Thyroid gland (tissue), 4 donors: Measurements from ENCODE around the gene SMCP. TPM values are rescaled to one million over a fixed set of nuclear protein-coding genes. Genes with fewer than 3 reads are reported as not detected.

Experiments
- DNase-seq, 2 donors: peaks; one replicate each; pipeline ENCODE4 v3.0.0-alpha.2; 2019
- H3K27ac ChIP-seq, 3 donors: fragments of 200-600 bp; sonication (generic); 1 replicate in 2 of 3; 2 replicates in 1 of 3; pipeline ENCODE4 v1.5.1; 2016 to 2019; ENCODE audit warnings: mild to moderate bottlenecking in 1 of 3, moderate library complexity in 1 of 3
- H3K27me3 ChIP-seq: fragments of 200-600 bp; sonication (generic); one replicate; pipeline ENCODE4 v1.5.1; 2019
- H3K36me3 ChIP-seq, 2 donors: fragments of 200-600 bp; sonication (generic); one replicate each; pipeline ENCODE4 v1.5.1; 2016 to 2019
- H3K4me1 ChIP-seq, 2 donors: fragments of 200-600 bp; sonication (generic); one replicate each; pipeline ENCODE4 v1.5.1; 2017 to 2019
- H3K4me3 ChIP-seq, 3 donors: fragments of 200-600 bp; sonication (generic); replicated peaks in 1 of 3; 1 replicate in 2 of 3; 2 replicates in 1 of 3; pipeline ENCODE4 v1.5.1; 2016; ENCODE audit warnings: mild to moderate bottlenecking in 1 of 3
- H3K9me3 ChIP-seq: fragments of 200-600 bp; sonication (generic); one replicate; pipeline ENCODE4 v1.5.1; 2017
- POLR2A ChIP-seq, 2 donors: fragments of 450-650 bp; IDR thresholded peaks; one replicate each; pipeline ENCODE4 v1.6.1; 2017; ENCODE audit warnings: antibody characterized with exemption in 2 of 2, mild to moderate bottlenecking in 2 of 2, moderate library complexity in 1 of 2
- WGBS, 2 donors: methylation state at CpG; one replicate each; pipeline ENCODE4 v1.1.5; 2017; 5-methylcytosine and 5-hydroxymethylcytosine counted together
- intact Hi-C: fragments of 100-400 bp; cut with DNase I; formaldehyde crosslinking; loops from one replicate; pipeline ENCODE4 v1.15.1; 2023
- total RNA-seq, 4 donors: library from RNA; depleted of rRNA; stranded (reverse); fragments of >200 nt; gene quantifications; one replicate each; pipeline ENCODE4 v1.2.3, GENCODE V29; 2016
- TF ChIP-seq, protein P1 (sequence below), 6 experiments: fragments of 200-600 bp in 3 of 6; fragments of 450-650 bp in 3 of 6; sonication (generic) in 3 of 6; IDR thresholded peaks; one replicate each; pipeline ENCODE4 v1.5.1; 2016 to 2019; ENCODE audit warnings: antibody characterized with exemption in 6 of 6, mild to moderate bottlenecking in 2 of 6, inconsistent platforms in 1 of 6, moderate library complexity in 1 of 6

The SMCP gene
- total RNA-seq, 4 donors from 2014 or later = 2.6 TPM; not detected in 3

DNA sequence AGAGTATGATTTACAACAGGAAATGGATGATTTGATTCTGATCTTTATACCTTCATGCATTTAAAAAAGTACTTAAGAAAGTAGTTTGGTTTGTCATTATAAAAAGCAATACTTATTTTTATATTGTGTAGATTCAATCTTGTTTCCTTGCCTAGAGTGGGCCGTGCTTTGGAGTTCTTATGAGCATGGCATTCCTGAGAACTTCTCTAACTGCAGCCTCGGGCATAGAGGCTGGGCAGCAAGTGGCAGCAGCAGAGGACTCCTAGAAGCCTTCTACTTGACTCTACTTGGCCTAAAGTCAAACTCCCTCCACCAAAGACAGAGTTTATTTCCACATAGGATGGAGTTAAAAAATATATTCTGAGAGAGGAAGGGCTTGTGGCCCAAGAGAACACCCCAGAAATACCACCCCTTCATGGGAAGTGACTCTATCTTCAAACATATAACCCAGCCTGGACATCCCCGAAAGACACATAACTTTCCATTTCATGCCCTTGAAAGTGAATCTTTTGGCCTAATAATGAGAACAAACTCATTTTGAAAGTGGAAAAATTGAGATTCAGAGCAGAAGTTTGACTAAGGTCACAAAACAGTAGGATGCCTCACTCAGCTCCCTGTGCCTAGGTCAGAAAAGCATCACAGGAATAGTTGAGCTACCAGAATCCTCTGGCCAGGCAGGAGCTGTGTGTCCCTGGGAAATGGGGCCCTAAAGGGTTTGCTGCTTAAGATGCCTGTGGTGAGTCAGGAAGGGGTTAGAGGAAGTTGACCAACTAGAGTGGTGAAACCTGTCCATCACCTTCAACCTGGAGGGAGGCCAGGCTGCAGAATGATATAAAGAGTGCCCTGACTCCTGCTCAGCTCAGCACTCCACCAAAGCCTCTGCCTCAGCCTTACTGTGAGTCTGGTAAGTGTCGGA, 29.8 kb downstream of the SMCP start, which contains the start of gene IVL:
Gene IVL, plus strand, starts transcription at position 861 of the 916 bp plus-strand sequence. CDS start 1,252 bp downstream, outside the sequence.
- no peaks in the 10 kb centered on the region for H3K36me3 ChIP-seq
- TF ChIP-seq, protein P1, sequence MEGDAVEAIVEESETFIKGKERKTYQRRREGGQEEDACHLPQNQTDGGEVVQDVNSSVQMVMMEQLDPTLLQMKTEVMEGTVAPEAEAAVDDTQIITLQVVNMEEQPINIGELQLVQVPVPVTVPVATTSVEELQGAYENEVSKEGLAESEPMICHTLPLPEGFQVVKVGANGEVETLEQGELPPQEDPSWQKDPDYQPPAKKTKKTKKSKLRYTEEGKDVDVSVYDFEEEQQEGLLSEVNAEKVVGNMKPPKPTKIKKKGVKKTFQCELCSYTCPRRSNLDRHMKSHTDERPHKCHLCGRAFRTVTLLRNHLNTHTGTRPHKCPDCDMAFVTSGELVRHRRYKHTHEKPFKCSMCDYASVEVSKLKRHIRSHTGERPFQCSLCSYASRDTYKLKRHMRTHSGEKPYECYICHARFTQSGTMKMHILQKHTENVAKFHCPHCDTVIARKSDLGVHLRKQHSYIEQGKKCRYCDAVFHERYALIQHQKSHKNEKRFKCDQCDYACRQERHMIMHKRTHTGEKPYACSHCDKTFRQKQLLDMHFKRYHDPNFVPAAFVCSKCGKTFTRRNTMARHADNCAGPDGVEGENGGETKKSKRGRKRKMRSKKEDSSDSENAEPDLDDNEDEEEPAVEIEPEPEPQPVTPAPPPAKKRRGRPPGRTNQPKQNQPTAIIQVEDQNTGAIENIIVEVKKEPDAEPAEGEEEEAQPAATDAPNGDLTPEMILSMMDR (IDR thresholded peaks at IDR 0.05) = no peak
- no peak for TF ChIP-seq POLR2A (IDR thresholded peaks at IDR 0.05)
- H3K4me1 ChIP-seq = no peaks in the 10 kb centered on the region
- no peak for DNase-seq
- H3K4me3 ChIP-seq = no peak within 1 kb of the TSS
- no peak within 1 kb of the TSS for H3K27ac ChIP-seq
- WGBS, 2 donors = 66 to 74% methylated on average over 4 of the region's 4 CpGs
- intact Hi-C loops = no loop called here
- H3K27me3 ChIP-seq = no peaks in the 10 kb centered on the region
- H3K9me3 ChIP-seq = no peaks in the 10 kb centered on the region

DNA sequence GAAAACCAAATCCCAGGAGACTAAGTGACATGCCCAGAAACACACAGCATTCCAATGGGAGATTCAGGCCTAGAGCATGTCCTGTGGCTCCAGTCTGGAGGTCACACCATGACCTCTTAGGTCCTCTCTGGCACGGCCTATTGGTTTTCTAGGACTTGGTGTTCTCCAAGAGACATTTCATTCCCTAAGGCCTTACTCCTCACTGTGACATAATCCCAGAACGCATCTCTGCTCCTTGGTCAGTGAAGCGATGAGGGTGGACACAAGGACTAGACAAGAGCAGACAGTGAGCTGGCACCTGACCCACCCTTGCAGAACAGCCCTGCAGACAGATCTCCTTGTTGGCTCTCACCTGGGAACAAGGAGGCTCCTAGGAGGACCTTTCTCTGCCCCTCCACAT, 31.1 kb downstream of the SMCP start:
- no peak for DNase-seq
- no peak overlapping the region for H3K27ac ChIP-seq
- H3K4me1 ChIP-seq = no peaks in the 10 kb centered on the region
- 88 to 97% methylated on average over 3 of the region's 3 CpGs for WGBS, 2 donors
- H3K27me3 ChIP-seq = no peaks in the 10 kb centered on the region
- H3K4me3 ChIP-seq = no peak overlapping the region
- no peak for TF ChIP-seq POLR2A (IDR thresholded peaks at IDR 0.05)
- TF ChIP-seq, protein P1 (IDR thresholded peaks at IDR 0.05) = no peak
- no peaks in the 10 kb centered on the region for H3K36me3 ChIP-seq
- no peaks in the 10 kb centered on the region for H3K9me3 ChIP-seq
- intact Hi-C loops = no loop called here

DNA sequence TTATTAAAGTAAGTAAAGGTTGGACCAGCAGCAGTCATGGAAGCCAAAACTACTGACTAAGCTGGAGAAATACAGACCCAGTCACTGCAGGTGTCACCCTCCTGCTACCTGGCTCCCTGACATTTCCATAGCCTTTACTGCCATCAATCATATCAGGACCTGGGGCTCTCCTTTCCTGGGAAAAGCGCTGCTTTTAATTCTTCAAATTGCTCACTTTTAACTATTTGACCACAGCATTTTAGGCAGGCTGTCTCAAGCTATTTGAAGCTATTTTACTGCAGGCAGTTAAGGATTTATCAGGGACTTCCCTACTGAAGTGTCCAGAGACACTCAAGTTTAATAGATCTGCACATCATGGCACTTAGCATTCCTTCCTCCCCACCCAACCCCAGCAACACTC, 34.3 kb downstream of the SMCP start:
- intact Hi-C loops = no loop called here
- no peaks in the 10 kb centered on the region for H3K4me1 ChIP-seq
- H3K36me3 ChIP-seq = no peaks in the 10 kb centered on the region
- no peak overlapping the region for H3K27ac ChIP-seq
- DNase-seq = no peak
- no peak overlapping the region for H3K4me3 ChIP-seq
- WGBS, 2 donors = 60 to 65% methylated on average over 1 of the region's 1 CpG
- TF ChIP-seq, protein P1 (IDR thresholded peaks at IDR 0.05) = no peak
- no peak for TF ChIP-seq POLR2A (IDR thresholded peaks at IDR 0.05)
- no peaks in the 10 kb centered on the region for H3K9me3 ChIP-seq
- no peaks in the 10 kb centered on the region for H3K27me3 ChIP-seq

DNA sequence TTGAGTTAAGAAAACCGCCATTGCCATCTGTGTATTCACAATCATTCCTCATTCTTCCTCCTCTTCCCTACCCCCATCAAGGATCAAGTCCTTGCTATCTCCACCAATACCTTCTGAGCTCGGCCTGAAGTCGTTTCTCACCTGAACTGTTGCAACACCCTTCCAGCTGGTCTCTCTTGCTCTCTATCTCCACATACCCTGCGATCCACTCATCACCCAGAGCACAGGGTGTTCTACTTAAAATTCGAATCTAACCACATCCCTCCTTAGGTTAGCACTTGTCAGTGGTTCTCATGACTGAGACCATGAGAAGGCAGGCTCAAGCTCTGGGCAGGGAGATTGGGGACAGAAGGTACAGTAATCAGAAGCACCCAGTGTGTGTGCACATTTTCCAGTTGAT, 34.8 kb downstream of the SMCP start:
- Histone ChIP-seq H3K27ac (no peak overlapping the region), H3K36me3 (no peaks in the 10 kb centered on the region), H3K27me3 (no peaks in the 10 kb centered on the region), H3K4me3 (no peak overlapping the region), H3K4me1 (no peaks in the 10 kb centered on the region), H3K9me3 (no peaks in the 10 kb centered on the region)
- intact Hi-C loops = no loop called here
- WGBS, 2 donors = 50 to 60% methylated on average over 5 of the region's 5 CpGs
- TF ChIP-seq, protein P1 (IDR thresholded peaks at IDR 0.05) = no peak
- TF ChIP-seq POLR2A (IDR thresholded peaks at IDR 0.05) = no peak
- no peak for DNase-seq

DNA sequence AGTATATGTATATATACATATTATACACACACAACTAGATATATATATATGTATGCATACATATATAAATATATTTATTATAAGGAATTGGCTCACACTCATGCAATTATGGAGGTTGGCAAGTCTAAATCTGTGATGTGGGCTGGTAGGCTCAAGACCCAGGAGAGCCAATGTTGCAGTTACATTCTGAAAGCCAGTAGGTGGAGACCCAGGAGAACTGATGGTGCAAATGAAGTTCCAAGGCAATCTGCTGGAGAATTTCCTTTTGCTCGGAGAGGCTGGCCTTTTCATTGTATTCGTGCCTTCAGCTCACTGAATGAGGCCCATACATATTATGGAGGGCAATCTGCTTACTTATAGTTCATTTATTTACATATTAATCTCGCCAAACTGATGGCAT, 39.7 kb downstream of the SMCP start:
- no peak for DNase-seq
- H3K4me3 ChIP-seq = no peak overlapping the region
- H3K27ac ChIP-seq = no peak overlapping the region
- intact Hi-C loops = no loop called here
- H3K9me3 ChIP-seq = no peaks in the 10 kb centered on the region
- H3K4me1 ChIP-seq = no peaks in the 10 kb centered on the region
- TF ChIP-seq, protein P1 (IDR thresholded peaks at IDR 0.05) = peak in 2 of 6 experiments; percentile 19 to 30
- TF ChIP-seq POLR2A (IDR thresholded peaks at IDR 0.05) = no peak
- no peaks in the 10 kb centered on the region for H3K36me3 ChIP-seq
- no peaks in the 10 kb centered on the region for H3K27me3 ChIP-seq
- WGBS, 2 donors = 23 to 27% methylated on average over 3 of the region's 3 CpGs
